ENCODE results near the gene MYO1E.

The MYO1E gene

DNA sequence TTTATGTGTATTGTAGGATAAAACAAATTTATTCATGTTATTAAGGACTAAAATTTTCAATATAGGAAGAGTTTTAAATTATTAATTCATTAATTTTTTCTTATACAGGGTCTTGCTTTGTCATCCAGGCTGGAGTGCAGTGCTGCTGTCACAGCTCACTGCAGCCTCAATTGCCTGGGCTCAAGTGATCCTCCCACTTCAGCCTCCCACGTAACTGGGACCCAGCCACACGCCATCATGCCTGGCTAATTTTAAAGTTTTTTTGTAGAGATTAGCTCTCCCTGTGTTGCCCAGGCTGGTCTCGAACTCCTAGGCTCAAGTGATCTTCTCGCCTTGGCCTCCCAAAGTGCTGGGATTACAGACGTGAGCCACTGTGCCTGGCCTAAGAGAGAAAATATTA, 253.0 kb downstream of the MYO1E start:
- DNase-seq = no peak

DNA sequence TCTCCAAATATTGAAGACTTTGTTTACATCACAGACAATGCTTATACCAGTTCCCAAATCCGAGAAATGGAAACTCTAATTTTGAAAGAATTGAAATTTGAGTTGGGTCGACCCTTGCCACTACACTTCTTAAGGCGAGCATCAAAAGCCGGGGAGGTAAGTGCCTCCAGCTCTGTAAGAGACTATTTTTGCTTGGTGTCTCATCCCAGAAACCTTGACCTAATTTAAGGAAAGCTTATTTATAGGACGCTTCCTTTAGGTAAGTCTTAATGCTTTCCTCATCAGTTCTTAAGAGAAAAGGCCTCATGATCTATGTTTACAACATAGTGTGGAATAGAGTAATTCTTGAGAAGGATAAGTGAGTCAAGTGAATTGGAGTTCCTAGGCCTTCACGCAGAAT, 255.9 kb downstream of the MYO1E start:
- DNase-seq = no peak

DNA sequence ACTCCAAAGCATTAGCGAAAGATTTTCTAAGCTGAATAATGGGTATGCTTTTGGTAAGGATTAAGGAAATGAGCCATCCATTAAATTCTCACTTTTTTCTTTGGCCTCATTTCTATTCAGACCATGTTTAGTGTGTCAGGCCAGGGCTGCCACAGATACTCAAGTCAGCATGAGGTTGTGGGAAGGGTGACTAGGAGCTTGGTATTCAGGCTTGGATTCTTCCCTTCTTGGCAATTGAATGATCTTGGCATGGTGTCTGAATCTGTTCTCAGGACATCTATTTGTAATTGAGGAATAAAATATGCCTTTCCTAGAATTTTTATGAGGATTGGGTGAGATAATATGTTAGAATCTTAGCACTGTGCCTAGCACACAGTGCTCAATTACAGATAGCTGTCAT, 256.5 kb downstream of the MYO1E start:
- no peak for DNase-seq

DNA sequence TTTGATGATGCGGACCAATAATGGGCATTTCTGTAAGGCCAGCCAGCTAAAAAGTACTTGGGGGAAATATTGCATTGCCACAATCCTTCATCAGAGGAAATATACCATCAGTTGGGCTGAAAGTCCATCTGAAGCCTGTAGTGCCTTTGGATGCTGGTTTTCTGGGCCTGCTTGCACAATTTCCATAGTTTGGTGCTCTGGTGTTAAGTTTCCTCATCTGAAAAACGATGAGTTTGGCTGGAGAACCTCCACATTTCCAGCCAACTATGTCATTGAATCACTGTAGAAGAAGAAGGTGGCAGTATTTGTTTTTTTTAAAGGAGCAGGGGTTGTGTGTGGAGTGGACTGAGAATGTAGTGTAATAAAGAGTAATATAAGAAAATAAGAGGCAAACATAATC, 257.6 kb downstream of the MYO1E start:
- no peak for DNase-seq

DNA sequence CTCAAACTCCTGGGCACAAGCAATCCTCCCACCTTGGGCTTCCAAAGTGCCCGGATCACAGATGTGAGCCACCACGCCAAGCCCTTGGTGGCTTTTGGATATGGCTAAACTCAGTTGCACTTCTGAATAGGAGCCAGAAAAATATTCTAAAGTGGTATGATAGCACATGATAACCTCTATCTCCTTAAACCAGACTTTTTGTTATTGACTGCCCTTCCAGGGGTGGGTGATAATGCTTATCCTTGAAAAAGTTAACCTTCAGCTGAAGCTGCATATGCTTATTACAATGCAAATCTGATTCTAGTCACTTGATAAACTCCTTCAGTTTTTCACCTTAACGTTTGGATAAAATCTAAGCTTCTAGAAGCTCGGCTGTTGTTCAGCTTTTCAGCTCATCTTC, 261.4 kb downstream of the MYO1E start:
- no peak for DNase-seq

DNA sequence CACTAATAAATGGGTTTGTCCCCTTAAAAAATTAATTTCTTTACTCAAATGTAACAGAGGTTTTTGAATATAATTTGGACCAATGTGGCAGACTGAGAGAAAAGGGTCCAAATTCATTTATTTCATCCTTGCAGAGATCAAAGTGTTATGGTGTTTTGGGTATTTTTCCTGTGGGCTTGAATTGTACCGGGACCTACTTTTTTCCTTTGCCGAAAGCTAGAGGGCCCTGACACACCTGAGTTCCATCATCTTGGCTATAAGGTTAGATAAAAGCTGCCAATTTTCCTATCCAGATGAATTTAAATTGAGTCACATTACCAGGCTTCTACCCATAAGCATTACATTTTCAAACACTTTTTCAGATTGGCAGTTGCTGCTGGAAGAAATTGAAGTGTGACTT, 266.8 kb downstream of the MYO1E start:
- DNase-seq = no peak

DNA sequence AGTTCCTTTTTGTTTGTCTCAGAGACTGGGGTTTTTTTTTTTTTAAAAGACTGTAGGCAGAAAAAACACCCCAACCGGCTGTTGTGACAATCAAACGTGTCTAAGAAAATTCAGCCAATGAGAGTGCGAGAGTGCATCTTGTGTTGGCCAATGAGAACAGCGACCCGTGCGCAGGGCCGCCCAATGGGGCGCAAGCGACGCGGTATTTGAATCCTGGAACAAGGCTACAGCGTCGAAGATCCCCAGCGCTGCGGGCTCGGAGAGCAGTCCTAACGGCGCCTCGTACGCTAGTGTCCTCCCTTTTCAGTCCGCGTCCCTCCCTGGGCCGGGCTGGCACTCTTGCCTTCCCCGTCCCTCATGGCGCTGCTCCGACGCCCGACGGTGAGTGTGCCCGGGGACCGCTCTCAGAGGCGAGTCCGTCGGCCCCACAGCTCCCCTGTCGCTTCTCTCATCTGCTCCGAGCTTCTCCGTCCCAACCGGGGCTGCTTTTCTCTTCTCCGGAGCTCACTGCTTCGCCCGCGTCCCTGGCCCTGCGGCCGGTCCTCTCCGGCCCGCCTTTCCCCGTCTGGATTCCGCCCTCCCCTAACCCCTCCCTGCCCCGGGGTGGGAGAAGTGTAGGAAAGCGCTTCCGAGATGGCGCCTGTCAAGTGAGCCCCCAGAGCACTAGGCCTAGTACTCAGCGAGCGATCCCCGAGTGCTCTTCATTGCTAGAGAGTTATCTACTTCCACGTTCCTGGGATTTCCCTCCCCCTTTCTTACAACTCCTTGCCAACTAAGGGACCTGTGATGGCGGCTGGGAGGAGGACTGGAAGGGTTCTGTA, 267.5 kb downstream of the MYO1E start, which contains the start of gene CCNB2:
Gene CCNB2 (plus strand): TSS at position 235 of the 821 bp plus-strand sequence. CDS start 123 bp downstream, at position 358.
- DNase-seq = peak; percentile 88

DNA sequence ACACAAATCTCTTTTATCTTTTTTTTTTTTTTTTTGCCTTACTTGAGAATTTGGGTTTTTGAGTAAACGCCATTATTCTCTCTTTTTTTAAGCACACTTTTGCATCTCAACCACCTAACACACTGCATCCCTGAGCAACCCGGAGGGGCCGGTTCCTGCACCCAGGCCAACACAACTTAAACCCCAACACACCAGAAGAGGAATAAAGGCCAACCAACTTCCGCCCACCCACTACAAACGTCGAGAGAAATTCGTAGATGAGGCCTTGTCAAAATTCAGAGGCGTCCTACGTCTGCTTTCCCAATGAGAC, 268.1 kb downstream of the MYO1E start:
- no peak for DNase-seq

DNA sequence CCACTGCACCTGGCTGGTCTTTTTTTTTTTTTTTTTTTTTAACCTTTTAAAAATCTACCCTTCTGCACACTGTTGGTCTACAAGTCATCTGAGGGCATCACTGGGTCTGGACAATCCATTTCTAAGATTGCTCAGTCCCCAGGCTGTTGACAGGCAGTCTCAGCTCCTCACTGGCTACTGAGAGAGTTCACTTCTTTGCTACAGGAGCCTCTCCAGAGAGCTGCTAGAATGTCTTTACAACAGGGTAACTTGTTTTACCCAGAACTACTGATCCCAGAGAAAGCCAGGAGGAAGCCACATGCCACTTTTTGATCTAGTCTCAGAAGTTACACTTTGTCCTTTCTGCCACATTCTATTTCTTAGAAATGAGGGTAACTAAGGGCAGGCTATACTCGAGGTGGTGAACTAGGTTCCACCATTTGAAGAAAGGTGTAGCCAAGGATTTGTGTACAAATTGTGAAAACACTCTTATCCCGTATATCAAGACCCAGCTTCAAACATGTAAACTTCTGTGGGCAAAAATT, 273.4 kb downstream of the MYO1E start:
- no peak for DNase-seq

DNA sequence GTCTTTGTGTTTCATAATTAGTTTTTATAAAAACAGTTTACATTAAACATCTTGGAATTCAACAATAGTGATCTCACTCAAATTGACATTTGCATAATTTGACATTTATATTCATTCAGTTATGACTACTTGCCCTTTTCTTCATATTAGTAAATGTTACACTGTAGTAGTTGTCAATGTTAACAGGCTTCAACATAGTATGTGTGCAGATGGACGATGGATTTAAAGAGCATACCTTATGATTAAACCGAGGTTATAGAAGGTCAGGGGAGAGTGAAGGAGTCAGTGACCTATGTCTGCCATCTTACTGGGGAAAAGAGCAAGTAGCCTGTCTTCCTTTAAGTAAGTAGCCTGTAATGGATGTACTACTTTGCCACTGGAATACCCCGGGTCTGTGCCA, 276.2 kb downstream of the MYO1E start:
- no peak for DNase-seq

DNA sequence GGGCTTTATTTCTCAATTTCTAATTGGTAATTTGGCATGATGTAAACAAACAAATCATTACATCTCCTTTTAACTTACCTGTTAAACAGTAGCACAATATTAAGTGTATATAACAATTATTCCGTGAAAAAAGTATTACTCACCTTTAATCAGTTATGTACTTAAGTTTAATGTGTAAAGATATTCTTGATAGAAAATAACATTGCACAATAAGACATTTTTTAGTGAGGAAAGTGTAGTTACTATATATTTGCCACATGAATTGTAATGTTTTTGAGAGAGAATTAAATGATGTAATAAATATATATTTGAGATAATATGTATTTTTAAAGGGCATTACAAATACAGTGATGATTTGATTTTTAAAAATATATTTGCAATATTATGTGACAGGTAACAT, 278.6 kb downstream of the MYO1E start:
- no peak for DNase-seq

DNA sequence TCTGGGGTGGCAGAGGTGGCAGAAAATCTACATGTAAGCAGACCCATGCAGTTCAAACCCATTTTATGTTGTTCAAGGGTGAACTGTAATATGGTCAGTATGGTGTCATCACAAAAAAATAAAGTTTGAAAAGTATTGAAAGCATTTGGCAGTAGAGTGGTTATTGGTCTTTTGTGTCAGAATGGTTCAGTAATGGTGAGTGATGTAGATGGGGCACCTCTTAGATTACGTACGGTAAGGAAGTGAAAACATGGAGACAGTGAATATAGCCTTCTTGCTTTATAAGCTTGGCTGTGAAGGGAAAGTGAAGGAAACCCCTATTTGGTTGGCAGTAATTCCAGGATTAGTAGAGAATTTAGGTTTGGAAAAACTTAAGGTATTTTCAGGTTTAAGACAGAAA, 284.9 kb downstream of the MYO1E start:
- DNase-seq = no peak
